Osteocyte (in vitro differentiated cells): ENCODE data around the gene A1BG. TPM values are rescaled to one million over a fixed set of nuclear protein-coding genes. Genes with fewer than 3 reads are reported as not detected.
"Not testable (repeated sequence)": the region's sequence is repeated elsewhere in the genome, so short reads cannot be mapped to it uniquely, and the experiment has no call there.

Experiments
- DNase-seq: peaks from one replicate; pipeline ENCODE4 v3.0.0; 2021; ENCODE audit warnings: mixed read lengths; ENCODE audit not compliant: unreplicated experiment; ENCODE audit errors: extremely low spot score
- H3K27ac Mint-ChIP-seq: one replicate; pipeline ENCODE4 v1.8.0; 2021; ENCODE audit warnings: mild to moderate bottlenecking, mixed read lengths; ENCODE audit not compliant: unreplicated experiment
- H3K27me3 Mint-ChIP-seq: one replicate; pipeline ENCODE4 v1.8.0; 2021; ENCODE audit warnings: mixed read lengths; ENCODE audit not compliant: unreplicated experiment
- H3K36me3 Mint-ChIP-seq: one replicate; pipeline ENCODE4 v1.8.0; 2021; ENCODE audit warnings: mixed read lengths; ENCODE audit not compliant: unreplicated experiment
- H3K4me1 Mint-ChIP-seq: one replicate; pipeline ENCODE4 v1.8.0; 2021; ENCODE audit warnings: mixed read lengths; ENCODE audit not compliant: unreplicated experiment
- H3K4me3 Mint-ChIP-seq: one replicate; pipeline ENCODE4 v1.8.0; 2021; ENCODE audit warnings: mild to moderate bottlenecking, moderate library complexity, mixed read lengths; ENCODE audit not compliant: unreplicated experiment
- H3K9me3 Mint-ChIP-seq: one replicate; pipeline ENCODE4 v1.8.0; 2021; ENCODE audit warnings: mixed read lengths; ENCODE audit not compliant: unreplicated experiment
- CTCF ChIP-seq: fragments of 200-600 bp; sonication (generic); IDR thresholded peaks from 2 replicates; pipeline ENCODE4 v1.5.0; 2021; ENCODE audit warnings: antibody characterized with exemption, mild to moderate bottlenecking, moderate library complexity
- total RNA-seq: library from RNA; stranded (reverse); gene quantifications from 2 replicates; pipeline ENCODE4 v1.2.1, GENCODE V29; 2021

A1BG gene
- total RNA-seq, 1 donor from 2014 or later = 39.8 TPM

- Mint-ChIP-seq H3K27me3 (no peaks in the 10 kb centered on the region), H3K27ac (peak overlapping the region; percentile 23), H3K4me3 (no peak overlapping the region), H3K36me3 (peaks cover 13% of the 10 kb centered on the region), H3K4me1 (peaks cover 32% of the 10 kb centered on the region), H3K9me3 (no peaks in the 10 kb centered on the region)
- no peak for TF ChIP-seq CTCF
- no peak for DNase-seq
Measured at GRCh38 chr19:58349590-58349989, 3.7 kb downstream of the A1BG start.

- DNase-seq, H3K27me3 Mint-ChIP-seq, H3K9me3 Mint-ChIP-seq: not testable (repeated sequence)
- peak overlapping the region; percentile 92 for H3K27ac Mint-ChIP-seq
- peaks cover 32% of the 10 kb centered on the region for H3K4me1 Mint-ChIP-seq
- peaks cover 16% of the 10 kb centered on the region for H3K36me3 Mint-ChIP-seq
- H3K4me3 Mint-ChIP-seq = peak overlapping the region; percentile 99
Measured at GRCh38 chr19:58348080-58348479, 5.2 kb downstream of the A1BG start.

- no peak for TF ChIP-seq CTCF
- peak overlapping the region; percentile 92 for H3K27ac Mint-ChIP-seq
- H3K4me3 Mint-ChIP-seq = peak overlapping the region; percentile 99
- H3K36me3 Mint-ChIP-seq = peaks cover 15% of the 10 kb centered on the region
- H3K27me3 Mint-ChIP-seq = no peaks in the 10 kb centered on the region
- peaks cover 32% of the 10 kb centered on the region for H3K4me1 Mint-ChIP-seq
- DNase-seq = peak; percentile 93
- no peaks in the 10 kb centered on the region for H3K9me3 Mint-ChIP-seq
Measured at GRCh38 chr19:58346961-58347929, 6.0 kb downstream of the A1BG start.

- no peak for TF ChIP-seq CTCF
- peak overlapping the region; percentile 99 for H3K4me3 Mint-ChIP-seq
- DNase-seq = no peak
- H3K4me1 Mint-ChIP-seq = peaks cover 32% of the 10 kb centered on the region
- peak overlapping the region; percentile 66 for H3K27ac Mint-ChIP-seq
- no peaks in the 10 kb centered on the region for H3K9me3 Mint-ChIP-seq
- H3K36me3 Mint-ChIP-seq = peaks cover 18% of the 10 kb centered on the region
- no peaks in the 10 kb centered on the region for H3K27me3 Mint-ChIP-seq
Measured at GRCh38 chr19:58345558-58345957, 7.7 kb downstream of the A1BG start.

- H3K4me1 Mint-ChIP-seq = no peaks in the 10 kb centered on the region
- no peak overlapping the region for H3K4me3 Mint-ChIP-seq
- no peaks in the 10 kb centered on the region for H3K27me3 Mint-ChIP-seq
- no peak overlapping the region for H3K27ac Mint-ChIP-seq
- H3K9me3 Mint-ChIP-seq = no peaks in the 10 kb centered on the region
- DNase-seq = no peak
- no peak for TF ChIP-seq CTCF
- peaks cover 40% of the 10 kb centered on the region for H3K36me3 Mint-ChIP-seq
Measured at GRCh38 chr19:58338825-58339558, 14.3 kb downstream of the A1BG start.
